Measurements from ENCODE around the gene CCDC85A.
A peak's percentile ranks its signal among the peaks of the same experiment; 100 is the strongest.

CCDC85A gene

DNA sequence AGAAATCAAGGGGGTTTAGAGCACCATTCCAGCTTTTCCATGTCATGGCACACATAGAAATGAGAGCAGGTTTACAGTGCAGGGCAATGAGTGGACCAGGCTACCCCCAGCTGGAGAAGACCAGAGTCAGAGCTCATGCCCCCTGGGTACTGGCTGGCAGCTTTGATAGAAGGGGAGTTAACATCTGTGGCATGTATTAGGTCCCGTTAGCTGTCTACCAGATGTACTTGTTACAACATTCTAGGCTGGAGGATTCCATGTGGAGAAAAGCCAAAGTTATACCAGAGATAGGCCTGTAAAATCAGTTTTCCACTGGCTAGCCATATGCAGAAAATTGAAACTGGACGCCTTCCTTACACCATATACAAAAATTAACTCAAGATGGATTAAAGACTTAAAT, 109.2 kb downstream of the CCDC85A start:
- FAIRE-seq (no peak), DNase-seq (ENCODE audit: insufficient read length, low spot score) (no peak)

DNA sequence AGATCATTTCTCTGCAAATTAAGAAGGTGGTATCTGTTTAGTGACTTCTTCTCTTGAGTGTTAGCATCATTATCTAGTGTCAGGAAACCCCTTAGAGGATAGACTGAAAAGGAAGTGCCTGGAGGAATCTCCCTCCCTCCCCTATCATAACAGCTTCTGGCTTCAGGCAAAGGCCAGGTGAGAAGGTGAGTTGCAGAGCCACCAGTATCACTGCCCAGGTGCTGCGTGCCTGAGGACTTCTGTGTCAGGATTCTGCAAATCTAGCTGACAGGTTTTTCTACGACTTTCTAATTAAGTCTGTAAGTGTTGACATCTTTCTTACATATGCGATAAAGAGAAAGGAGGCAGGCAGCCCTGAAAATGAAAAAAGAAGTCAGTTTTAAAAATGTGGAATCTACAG, 111.9 kb downstream of the CCDC85A start:
- FAIRE-seq (no peak), DNase-seq (ENCODE audit: insufficient read length, low spot score) (no peak)

DNA sequence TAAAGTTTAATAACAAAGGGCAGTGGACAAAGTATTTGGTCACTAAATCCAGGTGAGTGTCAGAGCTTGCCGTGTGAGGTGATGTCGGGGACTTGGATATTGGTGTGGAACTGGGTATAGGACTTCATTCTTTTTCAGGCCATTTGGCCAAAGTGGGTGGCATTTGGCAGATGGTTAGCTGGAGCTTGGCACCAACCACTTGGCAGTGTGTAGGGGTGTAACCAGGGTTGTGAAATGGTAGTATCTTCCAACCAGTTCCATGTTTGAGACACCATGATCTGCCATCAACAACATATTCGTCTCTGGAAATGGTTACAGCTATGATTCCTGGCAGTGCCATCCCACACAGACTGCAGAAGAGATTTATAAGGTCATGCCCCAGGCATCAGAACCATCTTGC, 113.9 kb downstream of the CCDC85A start:
- DNase-seq (ENCODE audit: insufficient read length, low spot score), result no peak
- FAIRE-seq, result no peak

DNA sequence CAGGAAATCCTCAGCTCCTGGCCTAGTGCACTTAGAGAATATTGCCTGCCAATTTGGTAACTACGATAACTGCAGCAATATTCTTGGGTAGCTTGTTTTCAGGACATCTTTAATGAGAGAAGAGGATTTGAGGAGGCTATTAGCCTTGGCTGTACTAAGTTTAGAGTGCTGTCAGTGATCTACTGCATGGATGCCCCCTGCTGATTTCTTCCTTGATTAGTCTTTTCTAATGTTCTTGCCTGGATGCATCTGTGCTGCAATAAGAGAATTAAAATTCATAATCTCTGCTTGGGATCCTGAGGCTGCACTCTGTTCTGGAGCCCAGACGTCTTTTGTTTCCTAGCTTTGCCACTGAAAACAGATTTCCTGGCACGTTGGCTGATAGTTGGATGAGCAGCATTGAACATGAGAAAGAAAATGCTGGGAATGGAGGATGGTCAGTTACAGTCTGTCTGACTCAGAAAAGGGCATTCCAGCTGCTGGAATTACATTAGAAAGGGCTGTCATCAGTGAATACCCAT, 115.4 kb downstream of the CCDC85A start:
- FAIRE-seq, result no peak
- no peak for DNase-seq (ENCODE audit: insufficient read length, low spot score)

DNA sequence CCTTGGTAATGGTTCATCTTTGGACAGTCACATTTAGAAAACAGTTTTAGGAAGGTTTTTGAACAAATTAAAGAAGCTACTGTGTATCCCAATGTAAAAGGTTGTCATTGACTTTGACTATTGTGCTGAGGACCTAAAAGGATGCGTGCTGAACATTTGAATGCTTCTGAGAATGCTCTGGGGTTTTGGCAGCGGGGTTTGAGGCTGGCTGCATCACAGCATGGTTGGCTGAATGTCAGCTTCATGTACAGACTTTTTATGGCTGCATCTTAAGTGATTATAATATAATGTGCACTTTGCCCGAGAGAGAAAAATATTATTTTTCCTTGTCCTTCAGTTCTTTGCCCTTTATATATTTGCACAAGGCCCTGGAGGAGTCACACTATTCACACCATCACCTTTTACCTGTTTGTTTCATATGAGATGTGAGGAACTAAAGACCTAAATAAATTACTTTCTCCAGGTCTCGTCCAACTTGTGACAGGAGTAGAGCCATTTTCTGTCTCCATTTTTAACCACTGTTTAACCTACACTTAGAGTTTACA, 125.9 kb downstream of the CCDC85A start:
- no peak for FAIRE-seq
- DNase-seq (ENCODE audit: insufficient read length, low spot score), result no peak

DNA sequence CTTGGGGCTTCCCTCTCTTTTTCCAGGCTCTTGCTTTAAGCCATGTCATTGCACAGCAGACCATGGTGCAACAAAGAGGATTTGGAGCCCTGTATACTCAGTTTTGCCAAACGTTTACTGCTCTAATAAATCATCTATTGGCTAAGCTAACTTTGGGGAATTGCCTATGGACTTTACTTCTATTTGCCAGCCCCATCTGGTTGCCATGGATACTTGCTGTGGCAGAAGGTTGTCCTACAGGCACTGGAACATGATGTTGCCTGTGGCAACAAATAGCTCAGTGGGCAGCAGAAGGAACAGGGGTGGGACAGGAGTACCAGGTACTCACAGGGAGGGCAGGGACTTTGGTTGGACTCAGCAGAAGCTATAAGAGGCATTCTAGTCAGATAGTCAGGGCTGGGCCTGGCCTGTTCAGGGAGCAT, 129.7 kb downstream of the CCDC85A start:
- DNase-seq (ENCODE audit: insufficient read length, low spot score) (no peak), FAIRE-seq (peak; percentile 49)

DNA sequence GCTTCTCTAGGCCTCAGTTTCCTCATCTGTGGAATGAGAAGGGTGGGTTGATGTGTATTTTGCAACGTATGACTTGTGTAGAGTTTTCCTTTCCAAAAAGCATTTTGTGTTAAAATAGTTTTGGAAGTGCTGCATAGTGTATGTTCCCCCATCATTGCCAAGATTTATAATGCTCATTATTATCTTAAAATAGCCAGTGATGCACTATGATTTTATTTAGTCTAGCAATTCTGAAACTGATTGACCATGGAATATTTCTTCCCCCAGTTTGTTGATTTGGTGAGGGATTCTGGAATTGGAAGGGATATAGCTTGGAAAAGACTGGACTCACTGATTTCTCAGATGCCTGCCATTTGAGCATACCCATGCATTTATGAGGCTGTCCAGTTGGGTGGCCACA, 130.6 kb downstream of the CCDC85A start:
- no peak for FAIRE-seq
- no peak for DNase-seq (ENCODE audit: insufficient read length, low spot score)

DNA sequence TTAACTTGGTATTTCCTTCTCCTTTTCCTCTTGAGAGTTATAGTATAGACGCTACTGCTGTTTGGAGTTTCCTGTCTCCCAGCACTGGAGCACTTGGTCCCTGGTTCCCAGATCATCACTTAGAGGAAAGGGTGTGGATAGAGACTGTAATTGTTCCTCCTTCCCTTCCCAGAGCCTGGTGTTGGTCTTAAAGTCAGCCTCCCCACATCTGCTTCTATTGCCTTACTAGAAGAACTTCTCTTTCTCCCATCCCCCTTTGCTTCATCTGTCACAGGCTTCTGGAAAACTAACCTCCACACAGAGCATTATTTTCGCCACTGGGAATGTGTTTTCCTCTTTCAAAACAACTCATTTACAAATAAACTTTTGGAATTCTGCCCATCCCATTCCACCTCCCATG, 131.0 kb downstream of the CCDC85A start:
- no peak for DNase-seq (ENCODE audit: insufficient read length, low spot score)
- FAIRE-seq, result no peak

DNA sequence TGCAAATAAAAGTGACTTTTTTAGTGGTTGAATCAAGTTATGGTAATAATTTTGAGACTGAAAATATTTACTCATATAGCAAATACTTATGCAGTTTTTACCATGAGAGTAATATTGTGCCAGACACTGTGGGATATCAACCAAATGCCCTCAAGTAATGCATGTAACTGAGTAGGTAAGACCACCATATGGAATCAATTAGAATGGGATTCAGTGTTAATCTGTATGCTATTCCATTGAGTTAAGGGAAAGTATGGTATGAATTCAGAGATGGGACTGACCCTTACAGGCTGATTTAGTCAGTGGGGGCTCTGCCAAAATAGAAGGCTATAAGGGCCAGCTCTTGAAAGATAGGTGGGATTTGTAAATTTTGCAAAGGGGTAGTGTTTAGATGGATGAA, 131.6 kb downstream of the CCDC85A start:
- FAIRE-seq, result no peak
- no peak for DNase-seq (ENCODE audit: insufficient read length, low spot score)

DNA sequence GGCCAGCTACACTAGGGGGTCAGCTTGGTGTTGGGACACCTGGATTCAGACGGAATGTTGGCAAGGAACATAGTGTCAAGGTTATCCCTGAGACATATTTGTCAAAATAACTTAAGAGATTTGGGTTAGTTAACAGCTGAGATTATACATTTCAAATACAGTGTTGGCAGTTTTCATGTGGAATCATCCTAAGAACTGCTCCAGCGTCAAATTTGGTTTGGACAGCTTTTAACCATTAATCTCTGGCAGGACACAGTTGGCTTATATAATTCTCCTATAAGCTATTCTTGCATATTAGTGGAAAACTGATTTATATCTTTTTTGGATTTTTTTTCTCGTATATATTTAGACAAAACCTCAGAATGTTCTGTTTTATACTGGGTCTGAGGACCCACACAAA, 132.2 kb downstream of the CCDC85A start:
- no peak for DNase-seq (ENCODE audit: insufficient read length, low spot score)

DNA sequence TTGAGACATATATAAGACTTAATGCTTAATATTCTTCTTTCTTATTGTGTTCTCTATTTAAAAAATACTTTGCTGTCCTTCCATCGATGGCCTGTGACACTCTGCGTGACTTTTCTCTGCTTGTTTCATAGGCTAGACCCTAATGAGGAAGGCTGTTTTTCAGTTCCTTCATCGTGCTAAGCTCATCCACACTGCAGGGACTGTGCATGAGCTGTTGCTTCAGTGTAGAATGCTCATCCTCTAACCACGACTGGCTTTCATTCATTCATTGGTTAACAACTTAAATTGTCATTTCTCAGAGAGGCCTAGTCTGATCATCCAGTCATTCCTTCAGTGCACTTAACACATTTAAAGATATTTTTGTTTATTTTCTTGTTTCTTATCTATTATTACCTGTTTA, 134.4 kb downstream of the CCDC85A start:
- no peak for FAIRE-seq
- no peak for DNase-seq (ENCODE audit: insufficient read length, low spot score)

More for the DNA sequence above, 132.2 kb downstream of the CCDC85A start:
- no peak for FAIRE-seq

DNA sequence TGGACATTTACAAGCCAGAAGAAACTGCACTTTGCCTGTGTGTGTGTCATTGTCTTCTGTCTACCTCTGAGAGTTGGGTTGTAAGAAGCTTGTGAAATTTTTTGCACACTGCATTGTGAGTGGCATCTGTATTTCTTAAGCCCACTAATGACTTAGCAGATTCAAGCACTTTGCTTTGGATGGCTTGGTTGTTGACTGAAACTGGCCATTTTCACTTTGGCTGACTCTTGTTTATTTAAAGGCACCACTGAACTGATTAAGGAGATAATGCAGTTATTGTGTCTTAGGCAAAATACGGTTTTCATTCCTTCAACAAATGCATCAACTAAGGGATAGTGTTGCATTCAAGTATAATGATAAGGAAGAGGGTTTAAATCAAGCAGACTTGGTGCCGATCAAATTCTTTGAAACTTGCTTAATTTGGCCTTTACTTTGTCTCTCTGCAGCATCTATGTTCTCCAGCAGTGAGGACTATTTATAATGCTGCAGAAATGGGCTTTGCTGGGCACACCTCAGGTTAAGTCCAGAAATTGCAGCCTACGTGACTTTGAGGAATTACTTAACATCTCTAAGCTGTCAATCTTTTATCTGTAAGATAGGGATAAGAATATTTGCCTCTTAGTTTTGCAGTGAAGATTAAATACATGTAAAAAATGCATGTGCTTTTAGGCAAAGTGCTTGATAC, 142.0 kb downstream of the CCDC85A start:
- no peak for DNase-seq (ENCODE audit: insufficient read length, low spot score)
- FAIRE-seq, result no peak

DNA sequence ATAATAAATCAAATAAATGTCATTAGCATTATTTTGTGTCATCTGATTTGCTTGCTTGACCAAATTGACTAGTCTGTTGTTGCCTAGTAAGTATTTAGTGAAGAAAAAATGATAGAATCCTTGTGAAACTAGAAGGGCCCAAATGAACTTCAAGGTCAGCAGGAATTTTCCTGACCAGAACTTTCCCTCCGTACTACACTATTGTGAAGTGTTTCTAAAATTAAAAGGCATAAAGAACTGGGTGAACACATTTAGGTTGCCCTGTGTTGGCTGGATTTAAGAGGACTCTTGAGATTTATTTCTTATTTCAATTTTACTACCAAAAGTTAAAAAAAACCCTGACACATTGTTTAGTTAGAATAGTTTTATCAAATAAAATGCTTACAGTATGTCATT, 142.6 kb downstream of the CCDC85A start:
- FAIRE-seq (no peak), DNase-seq (ENCODE audit: insufficient read length, low spot score) (no peak)

DNA sequence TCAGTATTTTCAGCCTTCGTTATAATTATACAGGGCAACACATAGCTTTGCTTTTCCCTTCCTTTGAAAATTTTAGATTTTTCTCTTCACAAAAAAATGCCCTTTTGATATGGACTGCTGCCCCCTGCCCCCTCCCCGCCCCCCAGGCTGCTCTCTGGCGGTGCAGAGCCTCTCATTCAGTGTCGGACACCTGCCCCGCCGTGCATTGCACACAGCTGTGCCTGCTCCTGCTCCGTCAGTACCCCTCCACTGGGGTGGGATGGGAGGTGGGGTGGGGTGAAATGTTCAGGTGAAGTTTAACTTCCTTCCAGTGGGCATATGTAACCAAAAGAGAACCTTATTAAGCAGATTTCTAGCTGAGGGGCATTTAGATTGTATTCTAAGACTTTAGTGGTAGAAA, 148.0 kb downstream of the CCDC85A start:
- no peak for FAIRE-seq

DNA sequence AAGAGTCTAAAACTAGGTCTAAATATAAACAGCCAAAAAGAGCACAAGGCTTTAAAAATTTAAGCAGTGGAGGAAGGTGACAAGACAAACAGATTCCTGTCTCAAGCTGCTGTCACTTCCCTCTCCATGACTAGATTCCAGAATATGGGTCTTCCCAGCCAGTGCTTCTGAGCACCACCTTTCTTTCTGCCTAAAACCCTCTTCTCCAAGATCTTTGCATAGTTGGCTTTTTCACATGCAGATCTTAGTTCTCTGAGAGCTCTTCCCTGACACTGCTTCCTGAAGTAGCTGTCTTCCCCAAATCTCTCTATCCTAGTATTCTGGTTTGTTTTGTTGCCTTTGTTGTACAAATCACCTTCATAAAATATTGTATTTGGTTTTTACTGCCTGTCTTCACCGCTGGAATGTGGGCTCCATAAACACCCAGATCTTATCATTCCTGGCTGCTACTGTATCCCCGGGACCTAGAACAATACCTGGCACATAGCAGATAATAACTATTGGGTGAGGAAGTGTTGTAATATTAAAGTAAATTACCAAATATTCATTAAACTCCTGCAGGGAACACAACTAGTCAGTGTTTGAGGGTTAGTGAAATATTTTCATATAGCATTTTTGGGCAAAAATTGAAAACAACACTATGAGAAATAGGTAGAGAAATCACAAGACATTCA, 150.2 kb downstream of the CCDC85A start:
- peak; percentile 4 for DNase-seq (ENCODE audit: insufficient read length, low spot score)
- FAIRE-seq, result no peak

More for the DNA sequence above, 148.0 kb downstream of the CCDC85A start:
- DNase-seq (ENCODE audit: insufficient read length, low spot score), result no peak

DNA sequence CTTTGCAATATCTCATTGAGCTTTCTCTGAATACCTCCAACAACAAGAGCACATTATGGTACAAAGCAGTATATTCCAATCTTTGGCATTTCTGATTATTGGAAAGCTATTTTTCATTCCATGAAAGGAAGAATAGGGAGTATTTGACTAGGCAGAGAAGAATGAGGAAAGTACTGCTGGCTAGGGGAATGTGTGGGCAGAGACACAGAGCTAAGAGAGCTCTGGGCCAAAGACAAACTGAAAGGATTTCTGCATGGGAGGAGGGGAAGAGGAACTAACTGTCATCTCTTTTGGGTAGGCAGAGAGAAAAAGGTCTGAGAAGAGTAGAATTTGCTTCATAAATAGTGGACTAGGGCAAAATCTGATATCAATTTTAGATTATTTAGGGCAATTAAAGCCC, 150.8 kb downstream of the CCDC85A start:
- DNase-seq (ENCODE audit: insufficient read length, low spot score), result peak; percentile 21
- FAIRE-seq, result no peak

DNA sequence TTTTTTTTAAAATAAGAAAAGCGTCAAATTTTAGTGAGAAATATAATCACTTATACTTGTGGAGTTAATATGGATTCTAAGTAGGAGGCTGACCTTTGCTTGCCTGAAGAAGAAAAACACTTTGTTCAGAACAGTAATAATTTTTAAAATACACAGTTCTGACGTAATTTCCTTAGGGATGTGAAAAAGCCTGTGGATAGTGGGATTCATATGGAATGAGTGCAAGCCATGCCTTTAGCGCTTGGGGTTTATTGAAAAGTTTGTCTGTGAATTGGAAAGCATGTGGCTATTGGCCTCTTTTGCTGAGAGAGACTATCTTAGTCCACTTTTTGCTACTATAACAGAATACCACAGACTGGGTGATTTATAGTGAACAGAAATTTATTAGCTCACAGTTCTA, 151.3 kb downstream of the CCDC85A start:
- DNase-seq (ENCODE audit: insufficient read length, low spot score), result no peak
- no peak for FAIRE-seq

DNA sequence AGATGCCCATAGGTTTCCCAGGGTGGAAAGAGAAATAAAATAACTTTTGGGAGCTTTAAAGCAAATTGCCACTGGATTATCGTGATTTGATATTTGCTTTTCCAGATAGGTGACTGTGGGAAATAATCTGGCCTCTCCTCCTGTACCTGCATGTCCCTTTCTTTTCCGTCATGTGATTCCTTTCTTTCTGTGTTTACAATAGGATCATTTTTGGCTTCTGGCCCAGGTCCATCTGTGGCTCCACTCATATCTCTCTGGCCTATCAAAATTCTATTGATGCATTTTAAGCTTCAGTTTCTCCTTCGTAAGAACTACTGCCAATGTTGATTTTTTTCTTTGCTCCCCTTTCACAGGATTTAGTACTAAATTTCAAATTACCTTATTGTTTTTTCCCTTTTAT, 153.6 kb downstream of the CCDC85A start:
- DNase-seq (ENCODE audit: insufficient read length, low spot score) (no peak), FAIRE-seq (no peak)

DNA sequence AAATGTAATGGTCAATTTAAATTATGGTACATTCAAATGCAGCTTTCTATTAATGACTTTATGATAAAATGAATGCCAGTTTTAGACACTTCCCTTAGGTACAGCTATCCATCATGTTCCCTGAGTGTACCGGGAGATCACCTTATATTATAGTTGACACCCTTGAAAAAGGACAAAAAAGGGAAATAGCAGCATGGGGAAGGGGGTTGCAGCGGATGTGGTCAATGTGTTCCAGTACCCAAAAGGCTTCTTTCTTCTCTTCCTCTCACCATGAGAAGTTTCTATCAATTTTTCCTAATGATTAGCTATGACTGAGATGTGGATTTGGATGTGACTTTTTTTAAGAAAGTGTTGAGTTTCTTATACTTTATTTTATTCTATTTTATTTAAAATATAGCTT, 154.4 kb downstream of the CCDC85A start:
- no peak for FAIRE-seq

DNA sequence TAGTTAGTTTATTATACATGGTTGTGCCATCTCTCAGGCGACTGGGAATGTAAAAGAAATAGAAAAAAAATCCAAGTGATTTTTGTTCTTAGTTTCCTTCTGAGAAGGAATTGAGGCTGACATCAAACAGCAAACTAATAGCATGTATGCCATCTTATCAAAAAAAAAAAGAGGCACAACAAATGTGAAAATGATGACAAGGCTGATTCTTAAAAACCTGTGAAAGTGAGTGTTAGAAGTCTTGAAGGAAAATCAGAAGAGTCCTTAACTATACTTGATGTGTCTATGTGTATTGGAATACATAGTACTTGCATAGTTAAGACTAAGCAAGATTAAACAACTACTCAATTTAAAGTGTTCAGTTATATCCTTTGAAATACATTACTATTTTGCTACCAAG, 161.0 kb downstream of the CCDC85A start:
- FAIRE-seq, result no peak

More for the DNA sequence above, 154.4 kb downstream of the CCDC85A start:
- no peak for DNase-seq (ENCODE audit: insufficient read length, low spot score)

DNA sequence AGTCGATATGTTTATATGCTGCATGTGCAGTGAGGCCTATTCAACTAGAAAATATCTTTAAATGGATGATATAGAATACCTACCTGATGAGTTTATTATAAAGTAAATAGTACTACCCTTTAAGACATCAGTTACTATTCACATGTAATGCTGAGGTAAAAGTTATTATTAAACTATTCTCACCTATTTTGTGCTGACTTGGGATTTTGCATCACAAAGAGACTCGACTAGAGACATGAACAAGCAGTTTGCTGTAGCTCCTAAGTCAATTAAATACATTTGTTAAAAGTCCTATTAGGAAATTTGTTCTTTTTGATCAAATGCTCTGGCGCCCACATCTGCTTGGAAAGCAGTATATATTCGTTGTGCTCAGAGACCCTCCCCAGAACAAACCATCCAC, 164.1 kb downstream of the CCDC85A start:
- FAIRE-seq, result no peak

More for the DNA sequence above, 161.0 kb downstream of the CCDC85A start:
- no peak for DNase-seq (ENCODE audit: insufficient read length, low spot score)

More for the DNA sequence above, 164.1 kb downstream of the CCDC85A start:
- DNase-seq (ENCODE audit: insufficient read length, low spot score), result no peak

Measured in HTR-8/SVneo (cell line).